Measurements from ENCODE around the gene COL18A1. TPM values are rescaled to one million over a fixed set of nuclear protein-coding genes. Genes with fewer than 3 reads are reported as not detected.

COL18A1 gene
- total RNA-seq, 1 donor from 2014 or later = 515 TPM

DNA sequence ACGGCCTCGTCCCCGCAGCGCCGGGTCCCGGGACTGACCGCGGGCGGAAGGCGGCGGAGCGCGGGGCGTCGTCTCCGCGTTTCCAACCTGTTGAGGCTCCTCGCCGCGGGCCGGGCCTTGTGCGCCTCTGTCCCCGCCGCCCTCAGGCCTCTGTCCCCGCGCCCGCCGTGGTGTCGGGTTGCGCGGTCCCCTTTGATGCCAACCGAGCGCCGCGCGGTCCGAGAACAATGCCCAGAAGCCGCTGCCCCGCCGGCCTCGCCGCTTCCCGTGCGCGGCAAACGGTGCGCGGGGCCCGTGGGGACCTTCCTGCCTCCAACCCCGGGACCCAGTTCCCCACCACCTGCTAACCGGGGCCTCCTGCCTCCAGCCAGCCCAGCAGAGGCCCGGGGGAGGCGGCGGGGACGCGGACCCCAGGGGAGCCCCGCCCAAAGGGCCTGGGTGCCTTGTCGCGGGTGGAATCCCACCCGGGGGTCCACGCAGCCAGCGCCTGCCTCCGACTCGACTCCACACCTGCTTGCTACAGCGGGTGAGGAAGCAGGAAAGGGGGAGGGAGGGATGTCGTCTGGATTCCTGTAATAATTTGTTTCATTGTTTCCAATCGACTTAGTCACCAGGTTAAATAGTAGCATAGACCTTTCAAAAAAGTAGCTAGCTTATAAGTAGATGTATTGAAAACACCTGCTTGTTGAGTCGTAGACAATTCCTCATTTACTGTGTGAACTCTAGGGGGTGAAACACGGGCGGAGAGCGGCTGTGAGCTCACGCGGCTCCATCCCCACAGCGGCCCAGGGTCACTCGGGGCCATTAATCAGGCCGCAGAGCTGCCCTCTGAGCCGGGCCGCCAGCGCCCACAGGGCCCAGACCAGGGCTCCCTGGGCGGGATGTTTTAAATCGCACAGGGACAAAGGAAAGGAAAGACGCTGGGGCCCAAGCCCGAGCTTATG lies 1.1 kb downstream of the COL18A1 start:
- H3K4me3 Mint-ChIP-seq (ENCODE audit: unreplicated experiment) = peak overlapping the region; percentile 78
- peaks cover 8% of the 10 kb centered on the region for H3K36me3 Mint-ChIP-seq (ENCODE audit: unreplicated experiment)
- H3K27me3 Mint-ChIP-seq (ENCODE audit: unreplicated experiment) = no peaks in the 10 kb centered on the region
- peaks cover 50% of the 10 kb centered on the region for H3K4me1 Mint-ChIP-seq (ENCODE audit: unreplicated experiment)
- peaks cover 10% of the 10 kb centered on the region for H3K9me3 Mint-ChIP-seq (ENCODE audit: unreplicated experiment)
- no peak for DNase-seq (ENCODE audit: extremely low spot score, unreplicated experiment)
- TF ChIP-seq, protein P1, sequence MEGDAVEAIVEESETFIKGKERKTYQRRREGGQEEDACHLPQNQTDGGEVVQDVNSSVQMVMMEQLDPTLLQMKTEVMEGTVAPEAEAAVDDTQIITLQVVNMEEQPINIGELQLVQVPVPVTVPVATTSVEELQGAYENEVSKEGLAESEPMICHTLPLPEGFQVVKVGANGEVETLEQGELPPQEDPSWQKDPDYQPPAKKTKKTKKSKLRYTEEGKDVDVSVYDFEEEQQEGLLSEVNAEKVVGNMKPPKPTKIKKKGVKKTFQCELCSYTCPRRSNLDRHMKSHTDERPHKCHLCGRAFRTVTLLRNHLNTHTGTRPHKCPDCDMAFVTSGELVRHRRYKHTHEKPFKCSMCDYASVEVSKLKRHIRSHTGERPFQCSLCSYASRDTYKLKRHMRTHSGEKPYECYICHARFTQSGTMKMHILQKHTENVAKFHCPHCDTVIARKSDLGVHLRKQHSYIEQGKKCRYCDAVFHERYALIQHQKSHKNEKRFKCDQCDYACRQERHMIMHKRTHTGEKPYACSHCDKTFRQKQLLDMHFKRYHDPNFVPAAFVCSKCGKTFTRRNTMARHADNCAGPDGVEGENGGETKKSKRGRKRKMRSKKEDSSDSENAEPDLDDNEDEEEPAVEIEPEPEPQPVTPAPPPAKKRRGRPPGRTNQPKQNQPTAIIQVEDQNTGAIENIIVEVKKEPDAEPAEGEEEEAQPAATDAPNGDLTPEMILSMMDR (IDR thresholded peaks at IDR 0.05) = no peak
- peak overlapping the region; percentile 71 for H3K27ac Mint-ChIP-seq (ENCODE audit: unreplicated experiment)

DNA sequence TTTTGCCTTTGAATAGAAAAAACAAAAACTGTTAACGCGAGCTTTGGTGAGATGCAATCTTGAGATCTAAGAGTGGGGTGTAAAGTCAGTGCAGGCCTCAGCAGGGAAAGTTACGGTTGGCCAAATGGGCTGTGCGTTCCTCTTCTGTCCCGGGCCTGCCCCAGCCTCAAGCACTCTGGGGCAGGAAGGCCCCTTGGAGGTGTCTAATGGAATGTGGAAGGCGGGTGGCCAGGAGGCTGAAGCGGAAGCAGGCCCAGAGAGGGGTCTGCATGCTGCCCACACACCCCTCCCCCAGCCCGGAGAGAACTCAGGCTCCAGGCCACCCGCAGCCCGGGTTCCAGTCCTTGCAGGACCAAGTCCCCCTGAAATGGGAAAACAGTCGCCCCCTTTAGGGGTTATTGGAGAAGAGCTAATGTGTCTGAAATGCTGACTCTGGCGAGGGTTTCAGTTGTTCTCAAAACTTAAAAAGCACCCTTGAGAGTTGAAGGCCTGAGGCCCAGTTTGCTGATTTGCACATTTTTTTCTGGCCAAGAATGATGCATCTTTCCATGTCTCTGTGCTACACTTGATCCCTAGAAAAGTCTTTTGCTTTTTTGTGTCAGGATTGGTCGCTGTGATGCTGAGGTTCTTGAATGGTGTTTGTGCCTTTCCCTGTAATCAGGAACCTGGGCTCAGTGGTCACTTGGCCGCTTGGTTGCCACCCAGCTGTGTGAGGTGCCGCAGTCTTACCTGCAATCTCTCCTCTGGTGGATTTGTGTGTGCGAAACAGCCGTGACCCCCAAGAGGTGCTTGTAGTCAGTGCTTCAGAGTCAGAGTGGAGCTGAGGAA lies 2.0 kb downstream of the COL18A1 start:
- Mint-ChIP-seq H3K27ac (ENCODE audit: unreplicated experiment) (peak overlapping the region; percentile 71), H3K36me3 (ENCODE audit: unreplicated experiment) (peaks cover 5% of the 10 kb centered on the region), H3K9me3 (ENCODE audit: unreplicated experiment) (peaks cover under 1% of the 10 kb centered on the region), H3K4me1 (ENCODE audit: unreplicated experiment) (peaks cover 53% of the 10 kb centered on the region), H3K27me3 (ENCODE audit: unreplicated experiment) (no peaks in the 10 kb centered on the region), H3K4me3 (ENCODE audit: unreplicated experiment) (peak overlapping the region; percentile 78)
- TF ChIP-seq, protein P1 (IDR thresholded peaks at IDR 0.05) = peak; percentile 54
- DNase-seq (ENCODE audit: extremely low spot score, unreplicated experiment) = no peak

DNA sequence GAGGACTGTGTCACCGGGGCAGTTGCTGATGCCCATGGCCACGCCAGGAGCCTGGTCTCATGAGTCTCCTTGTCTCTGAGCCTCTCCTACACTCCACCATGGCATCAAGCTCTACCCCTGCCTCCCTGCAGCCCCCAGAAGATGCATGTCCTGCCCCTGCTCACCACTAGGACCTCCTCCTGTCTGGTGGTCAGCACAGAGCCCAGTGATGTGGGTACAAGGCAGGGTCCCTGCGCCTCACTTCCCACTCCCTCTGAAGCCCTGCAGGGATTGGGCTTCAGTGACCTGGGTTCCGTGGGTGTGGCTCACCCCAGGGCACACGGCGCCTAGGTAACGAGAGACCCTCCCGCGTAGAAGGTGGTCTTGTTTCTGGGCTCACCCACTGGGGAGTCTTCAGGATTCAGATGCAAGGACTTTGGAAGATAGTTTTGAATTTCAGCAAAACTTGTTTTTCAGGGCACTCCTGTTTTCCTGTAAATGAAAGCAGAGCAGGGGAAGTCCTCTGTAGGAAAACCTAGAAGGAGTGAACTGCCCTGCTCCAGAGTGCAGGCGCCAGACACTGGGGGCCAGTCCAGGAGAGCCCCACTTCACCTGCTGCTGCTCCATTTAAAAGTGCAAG lies 2.8 kb downstream of the COL18A1 start:
- Mint-ChIP-seq H3K27ac (ENCODE audit: unreplicated experiment) (peak overlapping the region; percentile 71), H3K27me3 (ENCODE audit: unreplicated experiment) (no peaks in the 10 kb centered on the region), H3K4me3 (ENCODE audit: unreplicated experiment) (peak overlapping the region; percentile 78), H3K4me1 (ENCODE audit: unreplicated experiment) (peaks cover 55% of the 10 kb centered on the region), H3K36me3 (ENCODE audit: unreplicated experiment) (peaks cover 6% of the 10 kb centered on the region), H3K9me3 (ENCODE audit: unreplicated experiment) (no peaks in the 10 kb centered on the region)
- TF ChIP-seq, protein P1 (IDR thresholded peaks at IDR 0.05) = no peak
- no peak for DNase-seq (ENCODE audit: extremely low spot score, unreplicated experiment)

DNA sequence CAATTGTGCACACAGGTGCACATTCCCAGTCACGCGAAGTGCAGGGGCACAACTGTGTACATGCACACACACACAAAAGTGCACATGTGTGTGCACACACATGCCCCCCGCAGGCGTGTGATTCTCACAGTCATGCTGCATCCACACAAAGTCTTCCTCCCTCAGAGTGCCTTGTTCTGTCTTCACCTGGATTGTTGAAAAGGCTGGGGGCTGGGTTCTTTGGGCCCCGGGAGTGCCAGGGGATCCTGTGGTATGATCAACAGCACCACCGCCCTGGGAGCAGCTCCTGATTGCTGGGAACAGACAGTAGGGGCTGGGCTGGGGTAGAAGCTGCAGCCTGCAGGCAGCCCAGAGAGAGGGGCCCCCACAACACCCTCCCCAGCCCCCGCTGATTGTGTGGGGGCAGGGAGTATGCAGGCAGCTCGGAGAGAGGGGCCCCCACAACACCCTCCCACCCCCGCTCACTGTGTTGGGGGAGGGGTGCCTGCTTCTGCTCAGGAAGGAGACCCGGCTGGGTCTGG lies 3.4 kb downstream of the COL18A1 start:
- Mint-ChIP-seq H3K4me1 (ENCODE audit: unreplicated experiment) (peaks cover 57% of the 10 kb centered on the region), H3K36me3 (ENCODE audit: unreplicated experiment) (peaks cover 6% of the 10 kb centered on the region), H3K9me3 (ENCODE audit: unreplicated experiment) (no peaks in the 10 kb centered on the region), H3K27ac (ENCODE audit: unreplicated experiment) (no peak overlapping the region), H3K27me3 (ENCODE audit: unreplicated experiment) (no peaks in the 10 kb centered on the region), H3K4me3 (ENCODE audit: unreplicated experiment) (peak overlapping the region; percentile 14)
- TF ChIP-seq, protein P1 (IDR thresholded peaks at IDR 0.05) = no peak
- DNase-seq (ENCODE audit: extremely low spot score, unreplicated experiment) = no peak

Data from osteocyte (in vitro differentiated cells).